Testis (tissue), 3 donors: Measurements from ENCODE around the gene DAP. TPM values are rescaled to one million over a fixed set of nuclear protein-coding genes. Genes with fewer than 3 reads are reported as not detected.
"Not testable (repeated sequence)": the region's sequence is repeated elsewhere in the genome, so short reads cannot be mapped to it uniquely, and the experiment has no call there.

Experiments
- DNase-seq: peaks from one replicate; pipeline ENCODE4 v3.0.0-alpha.2; 2019
- H3K27ac ChIP-seq, 2 donors: fragments of 200-600 bp; sonication (generic); one replicate each; pipeline ENCODE4 v1.5.1; 2019
- H3K27me3 ChIP-seq: fragments of 200-600 bp; sonication (generic); one replicate; pipeline ENCODE4 v1.5.1; 2019
- H3K36me3 ChIP-seq: fragments of 200-600 bp; sonication (generic); one replicate; pipeline ENCODE4 v1.5.1; 2017; ENCODE audit warnings: low read depth; ENCODE audit errors: missing control alignments
- H3K4me1 ChIP-seq: fragments of 200-600 bp; sonication (generic); one replicate; pipeline ENCODE4 v1.5.1; 2019
- H3K4me3 ChIP-seq, 2 donors: fragments of 200-600 bp; sonication (generic); one replicate each; pipeline ENCODE4 v1.5.1; 2017 to 2019
- H3K9me3 ChIP-seq: fragments of 200-600 bp; sonication (generic); one replicate; pipeline ENCODE4 v1.5.1; 2017
- POLR2A ChIP-seq: fragments of 450-650 bp; IDR thresholded peaks from one replicate; pipeline ENCODE4 v1.6.1; 2017; ENCODE audit warnings: antibody characterized with exemption, mild to moderate bottlenecking, moderate library complexity
- WGBS, 2 donors: methylation state at CpG; one replicate each; pipeline ENCODE4 v1.1.5; 2018; 5-methylcytosine and 5-hydroxymethylcytosine counted together
- intact Hi-C: fragments of 100-400 bp; cut with DNase I; formaldehyde crosslinking; loops from one replicate; pipeline ENCODE4 v1.15.1; 2023; ENCODE audit warnings: low total_unique reads
- polyA plus RNA-seq: library from polyadenylated mRNA; stranded (reverse); fragments of 350-450 nt; fragmentation: Illumina TruSeq; extraction: RNeasy Lipid Tissue Mini Kit (QIAGEN cat#74804); gene quantifications from one replicate; pipeline ENCODE4 v1.2.3, GENCODE V29; 2014; ENCODE audit warnings: low read depth, low replicate concordance; ENCODE audit not compliant: insufficient read depth
- total RNA-seq, 2 donors: library from RNA; depleted of rRNA; stranded (reverse); fragments of >200 nt; gene quantifications; one replicate each; pipeline ENCODE4 v1.2.3, GENCODE V29; 2016
- TF ChIP-seq, protein P1 (sequence below), 3 experiments: fragments of 450-650 bp in 2 of 3; fragments of 200-600 bp in 1 of 3; sonication (generic) in 1 of 3; IDR thresholded peaks; one replicate each; pipeline ENCODE4 v1.5.1; 2016 to 2019; ENCODE audit warnings: antibody characterized with exemption in 3 of 3, mild to moderate bottlenecking in 2 of 3, moderate library complexity in 1 of 3

DAP gene
- total and polyA plus RNA-seq, 3 donors from 2014 or later: 46.3 to 92.2 (median 48.1) TPM

- intact Hi-C loops: loop anchor here (10.0 kb wide), 1 partner anchor 355 kb away; no protein-coding TSS in a partner anchor
- H3K27ac ChIP-seq: no peak overlapping the region
- 88 to 93% methylated on average over 28 to 36 of the region's 48 CpGs for WGBS, 2 donors
Measured at GRCh38 chr5:10639846-10640368, 121.1 kb downstream of the DAP start.

GRCh38 chr5:10638723-10639122, 122.3 kb downstream of the DAP start:
- H3K9me3 ChIP-seq, H3K36me3 ChIP-seq, H3K27me3 ChIP-seq, DNase-seq, H3K4me1 ChIP-seq, H3K4me3 ChIP-seq, H3K27ac ChIP-seq: not testable (repeated sequence)
- intact Hi-C loops: loop anchor here (10.0 kb wide), 1 partner anchor 354 kb away; no protein-coding TSS in a partner anchor
- WGBS, 2 donors: 83 to 84% methylated on average over 19 to 48 of the region's 48 CpGs

More at GRCh38 chr5:10639846-10640368, 121.1 kb downstream of the DAP start:
- Histone ChIP-seq H3K27me3 (no peaks in the 10 kb centered on the region), H3K36me3 (no peaks in the 10 kb centered on the region), H3K9me3 (no peaks in the 10 kb centered on the region), H3K4me3 (no peak overlapping the region), H3K4me1 (no peaks in the 10 kb centered on the region)
- DNase-seq: no peak
- TF ChIP-seq, protein P1, sequence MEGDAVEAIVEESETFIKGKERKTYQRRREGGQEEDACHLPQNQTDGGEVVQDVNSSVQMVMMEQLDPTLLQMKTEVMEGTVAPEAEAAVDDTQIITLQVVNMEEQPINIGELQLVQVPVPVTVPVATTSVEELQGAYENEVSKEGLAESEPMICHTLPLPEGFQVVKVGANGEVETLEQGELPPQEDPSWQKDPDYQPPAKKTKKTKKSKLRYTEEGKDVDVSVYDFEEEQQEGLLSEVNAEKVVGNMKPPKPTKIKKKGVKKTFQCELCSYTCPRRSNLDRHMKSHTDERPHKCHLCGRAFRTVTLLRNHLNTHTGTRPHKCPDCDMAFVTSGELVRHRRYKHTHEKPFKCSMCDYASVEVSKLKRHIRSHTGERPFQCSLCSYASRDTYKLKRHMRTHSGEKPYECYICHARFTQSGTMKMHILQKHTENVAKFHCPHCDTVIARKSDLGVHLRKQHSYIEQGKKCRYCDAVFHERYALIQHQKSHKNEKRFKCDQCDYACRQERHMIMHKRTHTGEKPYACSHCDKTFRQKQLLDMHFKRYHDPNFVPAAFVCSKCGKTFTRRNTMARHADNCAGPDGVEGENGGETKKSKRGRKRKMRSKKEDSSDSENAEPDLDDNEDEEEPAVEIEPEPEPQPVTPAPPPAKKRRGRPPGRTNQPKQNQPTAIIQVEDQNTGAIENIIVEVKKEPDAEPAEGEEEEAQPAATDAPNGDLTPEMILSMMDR (IDR thresholded peaks at IDR 0.05): no peak
- TF ChIP-seq POLR2A: no peak

DNA sequence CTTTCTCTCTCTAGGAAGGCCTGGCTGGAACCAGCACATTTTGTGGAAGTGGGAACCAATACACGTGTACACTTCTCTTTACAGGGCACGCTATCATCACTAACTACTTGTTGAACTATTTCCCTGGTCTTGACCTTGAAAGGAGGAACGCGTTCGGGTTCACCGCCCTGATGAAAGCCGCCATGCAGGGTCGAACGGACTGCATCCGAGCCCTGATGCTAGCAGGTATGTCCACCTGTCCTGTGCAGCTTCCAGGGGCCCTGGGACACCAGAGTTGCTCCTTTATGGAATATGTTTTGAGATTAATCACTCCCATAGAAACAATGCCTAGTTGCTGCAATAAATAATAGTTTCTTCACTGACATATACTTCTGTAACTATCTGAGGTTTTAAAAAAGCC, 123.1 kb downstream of the DAP start:
- no peaks in the 10 kb centered on the region for H3K4me1 ChIP-seq
- 26 to 33% methylated on average over 10 of the region's 10 CpGs for WGBS, 2 donors
- intact Hi-C loops: loop anchor here (10.0 kb wide), 1 partner anchor 353 kb away; no protein-coding TSS in a partner anchor
- H3K4me3 ChIP-seq: no peak overlapping the region
- H3K27ac ChIP-seq: no peak overlapping the region
- DNase-seq: no peak
- no peaks in the 10 kb centered on the region for H3K9me3 ChIP-seq
- no peaks in the 10 kb centered on the region for H3K27me3 ChIP-seq
- TF ChIP-seq, protein P1 (IDR thresholded peaks at IDR 0.05): no peak
- TF ChIP-seq POLR2A: no peak
- H3K36me3 ChIP-seq: no peaks in the 10 kb centered on the region

GRCh38 chr5:10636363-10637142, 124.5 kb downstream of the DAP start:
- Histone ChIP-seq H3K4me1 (no peaks in the 10 kb centered on the region), H3K27ac (no peak overlapping the region), H3K4me3 (no peak overlapping the region), H3K27me3 (no peaks in the 10 kb centered on the region), H3K36me3 (no peaks in the 10 kb centered on the region), H3K9me3 (no peaks in the 10 kb centered on the region)
- DNase-seq: no peak
- TF ChIP-seq, protein P1 (IDR thresholded peaks at IDR 0.05): no peak
- no peak for TF ChIP-seq POLR2A
- 74 to 78% methylated on average over 15 of the region's 15 CpGs for WGBS, 2 donors
- intact Hi-C loops: loop anchor here (10.0 kb wide), 1 partner anchor 352 kb away; no protein-coding TSS in a partner anchor

- H3K9me3 ChIP-seq: no peaks in the 10 kb centered on the region
- no peaks in the 10 kb centered on the region for H3K36me3 ChIP-seq
- no peak for DNase-seq
- no peak overlapping the region for H3K4me3 ChIP-seq
- H3K27ac ChIP-seq: no peak overlapping the region
- no peak for TF ChIP-seq POLR2A
- TF ChIP-seq, protein P1 (IDR thresholded peaks at IDR 0.05): no peak
- 61 to 82% methylated on average over 11 of the region's 11 CpGs for WGBS, 2 donors
- no peaks in the 10 kb centered on the region for H3K27me3 ChIP-seq
- no peaks in the 10 kb centered on the region for H3K4me1 ChIP-seq
- intact Hi-C loops: loop anchor here (10.0 kb wide), 1 partner anchor 351 kb away; no protein-coding TSS in a partner anchor
Measured at GRCh38 chr5:10635867-10636350, 125.1 kb downstream of the DAP start.
